ENCODE results near the gene VAPB. TPM values are rescaled to one million over a fixed set of nuclear protein-coding genes. Genes with fewer than 3 reads are reported as not detected.

Gene VAPB
- total RNA-seq, 5 donors from 2014 or later (not counting 1 experiment from before 2014, with no cell fraction given): 26.4 to 35.0 (median 30.8) TPM

- H3K4me3 Mint-ChIP-seq: no peak overlapping the region
- H3K27ac Mint-ChIP-seq: no peak overlapping the region
- POLR2A ChIA-PET: no interaction called here
- Histone ChIP-seq H3K9me3 (no peaks in the 10 kb centered on the region), H3K4me3 (ENCODE audit: control insufficient read depth in 1 of 2, extremely low read depth in 1 of 2, low read length in 1 of 2) (no peak overlapping the region), H3K36me3 (ENCODE audit: control insufficient read depth in 2 of 2, extremely low read depth in 1 of 2, insufficient read depth in 1 of 2, low read length in 1 of 2) (no peaks in the 10 kb centered on the region), H3K4me1 (ENCODE audit: control insufficient read depth in 1 of 2, extremely low read depth in 1 of 2, insufficient read depth in 2 of 2, low read length in 2 of 2) (no peaks in the 10 kb centered on the region), H3K27ac (ENCODE audit: low read length) (no peak overlapping the region), H3K27me3 (replicated peaks in 1 of 2; ENCODE audit: control insufficient read depth in 2 of 2, extremely low read depth in 1 of 2, insufficient read depth in 2 of 2, low read length in 1 of 2) (peaks cover 0 to 9% of the 10 kb centered on the region in 2 experiments)
- 86% methylated on average over 2 of the region's 7 CpGs for WGBS (ENCODE audit: insufficient coverage)
- H3K9me3 Mint-ChIP-seq: peaks cover 0 to 10% (median 0%) of the 10 kb centered on the region in 3 donors
- H3K4me1 Mint-ChIP-seq: no peaks in the 10 kb centered on the region
- DNase-seq (no peak), ATAC-seq (replicated peaks in 1 of 4) (no peak)
- H3K36me3 Mint-ChIP-seq: no peaks in the 10 kb centered on the region
- H3K27me3 Mint-ChIP-seq: peaks cover 2 to 4% of the 10 kb centered on the region in 2 donors
- CTCF ChIA-PET: no interaction called here
Measured at GRCh38 chr20:58492074-58492718, 103.2 kb downstream of the VAPB start.

GRCh38 chr20:58492795-58493524 lies 103.9 kb downstream of the VAPB start:
- Mint-ChIP-seq H3K4me1 (no peaks in the 10 kb centered on the region), H3K4me3 (no peak overlapping the region), H3K36me3 (no peaks in the 10 kb centered on the region), H3K27ac (no peak overlapping the region), H3K27me3 (peaks cover 2 to 4% of the 10 kb centered on the region in 2 donors), H3K9me3 (peaks cover 0 to 7% (median 0%) of the 10 kb centered on the region in 3 donors)
- H3K9me3 ChIP-seq: no peaks in the 10 kb centered on the region
- H3K4me3 ChIP-seq (ENCODE audit: control insufficient read depth in 1 of 2, extremely low read depth in 1 of 2, low read length in 1 of 2): no peak overlapping the region
- WGBS (ENCODE audit: insufficient coverage): 78% methylated on average over 3 of the region's 4 CpGs
- ATAC-seq (replicated peaks in 1 of 4) (no peak), DNase-seq (no peak)
- ChIA-PET POLR2A (no interaction called here), CTCF (no interaction called here)
- H3K27me3 ChIP-seq (replicated peaks in 1 of 2; ENCODE audit: control insufficient read depth in 2 of 2, extremely low read depth in 1 of 2, insufficient read depth in 2 of 2, low read length in 1 of 2): peaks cover 0 to 9% of the 10 kb centered on the region in 2 experiments
- H3K4me1 ChIP-seq (ENCODE audit: control insufficient read depth in 1 of 2, extremely low read depth in 1 of 2, insufficient read depth in 2 of 2, low read length in 2 of 2): no peaks in the 10 kb centered on the region
- H3K36me3 ChIP-seq (ENCODE audit: control insufficient read depth in 2 of 2, extremely low read depth in 1 of 2, insufficient read depth in 1 of 2, low read length in 1 of 2): no peaks in the 10 kb centered on the region
- H3K27ac ChIP-seq (ENCODE audit: low read length): no peak overlapping the region

DNA sequence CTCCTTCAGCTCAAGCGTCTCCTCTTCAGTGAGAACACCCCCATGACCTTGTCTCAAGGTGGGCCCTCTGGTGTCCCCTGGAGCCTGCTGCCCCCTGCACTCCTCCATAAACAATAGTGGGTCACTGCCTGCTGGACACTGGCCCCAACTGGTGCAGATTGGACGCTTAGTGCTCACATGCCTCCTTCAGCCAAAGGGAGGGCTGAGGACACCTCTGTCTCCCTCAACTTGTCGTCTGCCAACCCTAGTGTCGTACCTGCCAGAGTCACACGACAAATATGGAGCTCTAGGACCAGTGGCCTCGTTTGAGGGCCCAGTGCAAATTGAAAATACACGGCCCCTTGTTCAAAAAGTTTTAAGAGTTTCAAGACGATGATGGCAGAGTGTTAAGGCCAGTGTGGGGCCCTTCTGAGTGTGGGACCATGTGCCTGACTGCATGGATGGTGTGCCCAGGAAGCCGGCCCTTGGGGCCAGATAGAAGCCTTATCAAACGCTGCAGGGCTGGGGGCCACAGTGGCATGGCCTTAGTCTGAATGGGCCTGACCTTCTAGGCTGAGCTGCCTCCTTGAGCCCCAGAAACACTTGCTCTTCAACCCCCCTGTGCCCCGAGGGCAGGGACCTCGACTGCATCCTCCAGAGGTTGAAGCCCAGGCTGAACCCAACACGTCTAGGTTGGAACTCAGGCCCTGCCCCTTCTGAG lies 106.0 kb downstream of the VAPB start:
- POLR2A ChIA-PET: no interaction called here

DNA sequence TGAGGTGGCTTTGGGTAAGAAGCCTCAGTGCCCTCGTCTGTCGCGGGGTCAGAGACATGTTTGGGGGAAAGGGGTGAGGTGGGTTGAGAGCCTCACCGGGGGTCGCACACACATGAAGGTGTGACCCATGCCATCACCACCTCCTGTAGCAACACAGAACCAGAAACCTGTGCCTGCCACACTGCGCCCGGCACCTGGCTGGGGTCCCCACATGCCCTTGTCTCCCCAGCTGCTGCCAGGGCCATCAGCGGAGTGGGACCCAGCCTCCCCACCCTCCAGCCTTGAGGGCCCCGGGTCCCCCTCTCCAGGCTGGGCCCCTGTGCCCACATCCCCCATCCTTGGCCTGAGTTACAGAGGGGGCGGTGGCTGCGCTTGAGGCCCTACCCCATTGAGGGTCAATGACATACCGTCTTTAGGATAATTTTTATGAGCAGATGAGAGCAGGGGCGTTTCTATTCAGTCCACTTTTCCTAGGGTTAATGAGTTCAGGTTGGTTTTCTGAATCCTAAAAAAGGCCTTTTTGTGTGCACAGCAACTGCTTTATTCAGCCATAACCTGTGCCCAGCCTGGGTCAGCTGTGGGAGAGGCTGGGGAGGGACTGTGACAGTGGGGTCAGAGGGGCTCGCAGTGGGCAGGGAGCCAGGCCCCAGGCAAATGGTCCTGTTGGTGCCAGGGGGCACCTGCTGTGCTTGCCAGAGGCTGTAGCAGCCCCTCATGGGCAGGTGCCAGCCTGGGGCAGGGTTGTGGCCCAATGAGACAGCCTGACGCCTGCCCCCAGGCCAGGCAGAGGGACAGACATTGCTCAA lies 106.8 kb downstream of the VAPB start:
- H3K36me3 Mint-ChIP-seq: no peaks in the 10 kb centered on the region
- no peaks in the 10 kb centered on the region for H3K9me3 ChIP-seq
- 100% methylated on average over 5 of the region's 15 CpGs for WGBS (ENCODE audit: insufficient coverage)
- DNase-seq (no peak), ATAC-seq (replicated peaks in 1 of 4) (no peak)
- no peak overlapping the region for H3K27ac ChIP-seq (ENCODE audit: low read length)
- H3K27me3 ChIP-seq (replicated peaks in 1 of 2; ENCODE audit: control insufficient read depth in 2 of 2, extremely low read depth in 1 of 2, insufficient read depth in 2 of 2, low read length in 1 of 2): peaks cover 0 to 15% of the 10 kb centered on the region in 2 experiments
- H3K4me3 ChIP-seq (ENCODE audit: control insufficient read depth in 1 of 2, extremely low read depth in 1 of 2, low read length in 1 of 2): no peak overlapping the region
- H3K36me3 ChIP-seq (ENCODE audit: control insufficient read depth in 2 of 2, extremely low read depth in 1 of 2, insufficient read depth in 1 of 2, low read length in 1 of 2): no peaks in the 10 kb centered on the region
- POLR2A ChIA-PET: no interaction called here
- H3K4me1 Mint-ChIP-seq: no peaks in the 10 kb centered on the region
- H3K27ac Mint-ChIP-seq: no peak overlapping the region
- CTCF ChIA-PET: no interaction called here
- no peak overlapping the region for H3K4me3 Mint-ChIP-seq
- H3K4me1 ChIP-seq (ENCODE audit: control insufficient read depth in 1 of 2, extremely low read depth in 1 of 2, insufficient read depth in 2 of 2, low read length in 2 of 2): no peaks in the 10 kb centered on the region
- peaks cover 0 to 2% of the 10 kb centered on the region in 2 donors for H3K27me3 Mint-ChIP-seq
- no peaks in the 10 kb centered on the region for H3K9me3 Mint-ChIP-seq

More for the DNA sequence above, 106.0 kb downstream of the VAPB start:
- H3K27me3 Mint-ChIP-seq: peaks cover 0 to 2% of the 10 kb centered on the region in 2 donors
- DNase-seq (no peak), ATAC-seq (replicated peaks in 1 of 4) (no peak)
- Histone ChIP-seq H3K4me3 (ENCODE audit: control insufficient read depth in 1 of 2, extremely low read depth in 1 of 2, low read length in 1 of 2) (no peak overlapping the region), H3K27ac (ENCODE audit: low read length) (no peak overlapping the region), H3K36me3 (ENCODE audit: control insufficient read depth in 2 of 2, extremely low read depth in 1 of 2, insufficient read depth in 1 of 2, low read length in 1 of 2) (no peaks in the 10 kb centered on the region), H3K27me3 (replicated peaks in 1 of 2; ENCODE audit: control insufficient read depth in 2 of 2, extremely low read depth in 1 of 2, insufficient read depth in 2 of 2, low read length in 1 of 2) (peaks cover 0 to 15% of the 10 kb centered on the region in 2 experiments), H3K4me1 (ENCODE audit: control insufficient read depth in 1 of 2, extremely low read depth in 1 of 2, insufficient read depth in 2 of 2, low read length in 2 of 2) (no peaks in the 10 kb centered on the region), H3K9me3 (no peaks in the 10 kb centered on the region)
- H3K27ac Mint-ChIP-seq: no peak overlapping the region
- CTCF ChIA-PET: no interaction called here
- H3K4me1 Mint-ChIP-seq: no peaks in the 10 kb centered on the region
- no peaks in the 10 kb centered on the region for H3K9me3 Mint-ChIP-seq
- 74% methylated on average over 10 of the region's 13 CpGs for WGBS (ENCODE audit: insufficient coverage)
- no peak overlapping the region for H3K4me3 Mint-ChIP-seq
- no peaks in the 10 kb centered on the region for H3K36me3 Mint-ChIP-seq

DNA sequence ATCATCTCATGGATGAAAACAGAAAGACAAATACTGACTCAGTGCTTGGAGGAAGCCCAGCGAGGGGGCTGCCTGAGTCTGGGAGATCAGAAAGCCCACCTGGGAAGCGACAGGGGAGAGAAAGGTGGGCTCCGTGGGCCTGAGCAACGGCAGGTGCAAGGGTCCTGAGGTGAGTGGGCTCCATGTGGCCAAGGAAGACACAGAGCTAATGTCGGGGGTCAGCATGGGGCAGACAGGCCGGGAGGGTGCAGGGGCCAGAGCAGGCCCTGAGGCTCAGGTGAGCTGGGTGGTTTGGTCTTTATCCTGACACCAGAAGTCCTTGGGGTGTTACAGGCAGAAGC lies 107.4 kb downstream of the VAPB start:
- WGBS (ENCODE audit: insufficient coverage): 73% methylated on average over 6 of the region's 6 CpGs
- POLR2A ChIA-PET: no interaction called here

DNA sequence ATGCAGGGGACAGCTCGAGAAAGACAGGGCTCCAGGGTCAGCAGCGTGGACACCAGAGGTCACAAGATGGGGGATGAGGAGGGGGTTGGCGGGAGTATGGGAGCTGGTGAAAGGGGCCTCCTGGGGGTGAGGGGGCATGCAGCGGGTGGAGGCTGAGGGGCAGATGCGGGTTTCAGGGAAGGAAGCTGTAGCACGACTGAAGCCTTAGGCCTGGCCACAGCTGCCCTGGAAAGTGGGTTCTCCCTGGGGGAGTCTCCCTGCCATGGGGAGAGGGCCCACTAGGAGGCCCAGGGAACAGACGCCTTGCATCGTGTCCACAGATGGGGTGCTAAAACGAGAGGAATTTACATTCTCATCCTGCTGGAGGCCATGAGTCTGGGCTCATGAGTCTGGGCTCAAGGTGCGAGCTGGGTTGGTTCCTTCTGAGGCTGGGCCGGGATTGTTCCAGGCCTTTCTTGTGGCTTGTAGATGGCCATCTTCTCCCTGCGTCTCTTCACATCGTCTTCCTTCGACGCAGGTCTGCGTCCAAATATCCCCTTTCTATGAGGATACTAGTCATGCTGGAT lies 108.1 kb downstream of the VAPB start:
- H3K36me3 ChIP-seq (ENCODE audit: control insufficient read depth in 2 of 2, extremely low read depth in 1 of 2, insufficient read depth in 1 of 2, low read length in 1 of 2): no peaks in the 10 kb centered on the region
- no peaks in the 10 kb centered on the region for H3K4me1 Mint-ChIP-seq
- no peak for DNase-seq
- no peak overlapping the region for H3K4me3 Mint-ChIP-seq
- ATAC-seq (replicated peaks in 1 of 4): no peak
- ChIA-PET POLR2A (no interaction called here), CTCF (no interaction called here)
- H3K36me3 Mint-ChIP-seq: no peaks in the 10 kb centered on the region
- peaks cover 0 to 15% of the 10 kb centered on the region in 2 experiments for H3K27me3 ChIP-seq (replicated peaks in 1 of 2; ENCODE audit: control insufficient read depth in 2 of 2, extremely low read depth in 1 of 2, insufficient read depth in 2 of 2, low read length in 1 of 2)
- no peak overlapping the region for H3K4me3 ChIP-seq (ENCODE audit: control insufficient read depth in 1 of 2, extremely low read depth in 1 of 2, low read length in 1 of 2)
- WGBS (ENCODE audit: insufficient coverage): 86% methylated on average over 14 of the region's 16 CpGs
- no peaks in the 10 kb centered on the region for H3K9me3 ChIP-seq
- peaks cover 0 to 7% (median 0%) of the 10 kb centered on the region in 3 donors for H3K9me3 Mint-ChIP-seq
- no peak overlapping the region for H3K27ac ChIP-seq (ENCODE audit: low read length)
- H3K4me1 ChIP-seq (ENCODE audit: control insufficient read depth in 1 of 2, extremely low read depth in 1 of 2, insufficient read depth in 2 of 2, low read length in 2 of 2): no peaks in the 10 kb centered on the region
- H3K27ac Mint-ChIP-seq: no peak overlapping the region
- peaks cover 2 to 6% of the 10 kb centered on the region in 2 donors for H3K27me3 Mint-ChIP-seq

More for the DNA sequence above, 107.4 kb downstream of the VAPB start:
- Histone ChIP-seq H3K27me3 (replicated peaks in 1 of 2; ENCODE audit: control insufficient read depth in 2 of 2, extremely low read depth in 1 of 2, insufficient read depth in 2 of 2, low read length in 1 of 2) (peaks cover 0 to 15% of the 10 kb centered on the region in 2 experiments), H3K9me3 (no peaks in the 10 kb centered on the region), H3K36me3 (ENCODE audit: control insufficient read depth in 2 of 2, extremely low read depth in 1 of 2, insufficient read depth in 1 of 2, low read length in 1 of 2) (no peaks in the 10 kb centered on the region), H3K4me1 (ENCODE audit: control insufficient read depth in 1 of 2, extremely low read depth in 1 of 2, insufficient read depth in 2 of 2, low read length in 2 of 2) (no peaks in the 10 kb centered on the region), H3K27ac (ENCODE audit: low read length) (no peak overlapping the region), H3K4me3 (ENCODE audit: control insufficient read depth in 1 of 2, extremely low read depth in 1 of 2, low read length in 1 of 2) (no peak overlapping the region)
- Mint-ChIP-seq H3K4me3 (no peak overlapping the region), H3K36me3 (no peaks in the 10 kb centered on the region), H3K4me1 (no peaks in the 10 kb centered on the region), H3K27me3 (peaks cover 0 to 2% of the 10 kb centered on the region in 2 donors), H3K9me3 (no peaks in the 10 kb centered on the region), H3K27ac (no peak overlapping the region)
- DNase-seq (no peak), ATAC-seq (replicated peaks in 1 of 4) (no peak)
- CTCF ChIA-PET: no interaction called here
